ENCODE data around the gene MADD.
A peak's percentile ranks its signal among the peaks of the same experiment; 100 is the strongest.

MADD gene

DNA sequence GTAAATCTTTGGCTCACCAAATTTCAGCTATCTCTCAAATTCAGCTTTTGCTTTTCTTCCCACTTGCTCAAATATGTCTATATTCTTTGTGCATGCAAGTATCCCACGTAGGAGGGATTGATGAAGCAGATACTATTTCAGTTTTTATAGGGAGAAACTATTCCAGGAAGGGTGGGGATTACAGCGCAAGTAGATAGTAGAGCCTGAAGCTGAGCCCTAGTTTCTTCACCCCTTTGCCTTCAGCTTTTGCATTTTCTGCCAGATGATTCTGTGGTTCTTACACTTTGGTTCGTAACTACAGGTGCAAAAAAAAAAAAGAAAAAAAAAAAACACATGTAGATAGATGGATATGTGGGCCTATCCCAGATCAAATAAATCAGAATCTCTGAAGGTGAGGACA lies 18.2 kb upstream of the MADD start:
- no peak for DNase-seq (ENCODE audit: low read depth)

DNA sequence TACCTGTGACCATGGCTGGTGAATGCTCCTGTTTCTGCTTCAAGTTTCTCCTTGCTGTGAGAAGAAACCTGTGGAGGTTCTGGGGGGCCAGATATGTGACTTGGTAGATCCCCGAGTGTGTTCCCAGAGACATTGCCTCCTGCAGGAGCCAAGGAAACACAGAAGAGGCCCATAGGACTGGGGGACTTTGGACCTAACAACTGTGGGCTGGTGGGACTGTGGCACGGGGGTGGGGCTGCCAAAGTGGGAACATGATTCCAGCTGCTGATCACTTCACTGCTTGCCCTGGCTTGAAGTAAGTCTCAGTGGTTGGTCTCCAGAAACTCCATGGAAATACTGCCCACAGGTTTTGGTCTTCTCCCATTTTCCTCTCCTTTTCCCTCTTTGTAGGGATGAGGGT lies 16.3 kb upstream of the MADD start:
- no peak for DNase-seq (ENCODE audit: low read depth)

DNA sequence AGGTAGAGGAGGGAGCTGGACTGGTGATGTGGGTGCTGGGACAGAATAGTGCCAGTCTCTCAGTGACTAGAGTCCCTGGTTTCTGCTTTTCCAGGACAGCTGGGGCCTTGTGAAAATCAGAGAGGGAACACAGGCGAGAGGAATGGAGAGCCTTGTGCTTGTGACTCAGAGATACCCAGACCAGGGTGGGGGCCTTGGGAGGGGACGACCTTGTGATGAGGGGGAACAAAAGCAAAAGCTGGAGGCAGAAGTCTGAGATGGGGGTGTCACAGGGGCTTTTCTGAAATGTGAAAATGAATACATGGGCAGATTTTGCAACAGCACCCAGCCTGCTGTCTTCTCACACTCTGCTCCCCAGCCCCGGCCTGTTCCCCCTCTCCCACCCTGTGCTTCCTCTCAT lies 15.5 kb upstream of the MADD start:
- no peak for DNase-seq (ENCODE audit: low read depth)

DNA sequence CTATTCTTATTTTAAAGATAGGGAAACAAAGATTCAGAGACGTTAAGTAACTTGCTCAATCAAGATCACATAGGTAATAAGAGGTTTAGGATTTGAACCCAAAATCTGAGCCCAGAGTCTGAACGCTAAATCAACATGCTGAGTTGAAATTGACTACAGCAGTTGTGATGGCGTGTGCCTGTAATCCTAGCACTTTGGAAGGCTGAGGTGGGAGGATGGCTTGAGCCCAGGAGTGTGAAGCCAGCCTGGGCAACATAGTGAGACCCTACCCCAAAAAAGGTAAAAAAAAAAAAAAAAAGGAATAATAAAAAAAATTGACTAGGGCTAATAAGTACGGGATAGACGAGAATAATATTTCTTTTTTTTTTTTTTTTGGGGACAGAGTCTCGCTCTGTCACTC lies 13.6 kb upstream of the MADD start:
- no peak for DNase-seq (ENCODE audit: low read depth)

DNA sequence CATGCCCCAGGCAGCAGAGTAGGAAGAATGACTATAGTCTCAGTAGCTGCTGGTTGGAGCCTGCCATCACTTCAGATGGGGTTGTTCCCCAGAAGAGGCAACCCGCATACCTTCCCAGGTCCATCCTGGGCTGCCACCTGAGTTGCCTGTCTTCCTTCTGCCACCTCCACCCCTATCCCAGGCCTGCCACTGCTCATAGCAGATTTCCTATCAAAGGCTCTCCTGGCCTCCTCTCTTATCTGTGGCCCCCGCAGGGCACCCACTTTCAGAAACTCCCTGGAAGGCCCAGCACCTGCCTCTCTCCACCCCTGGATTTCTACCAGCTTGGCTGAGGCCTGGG lies 12.8 kb upstream of the MADD start:
- no peak for DNase-seq (ENCODE audit: low read depth)

DNA sequence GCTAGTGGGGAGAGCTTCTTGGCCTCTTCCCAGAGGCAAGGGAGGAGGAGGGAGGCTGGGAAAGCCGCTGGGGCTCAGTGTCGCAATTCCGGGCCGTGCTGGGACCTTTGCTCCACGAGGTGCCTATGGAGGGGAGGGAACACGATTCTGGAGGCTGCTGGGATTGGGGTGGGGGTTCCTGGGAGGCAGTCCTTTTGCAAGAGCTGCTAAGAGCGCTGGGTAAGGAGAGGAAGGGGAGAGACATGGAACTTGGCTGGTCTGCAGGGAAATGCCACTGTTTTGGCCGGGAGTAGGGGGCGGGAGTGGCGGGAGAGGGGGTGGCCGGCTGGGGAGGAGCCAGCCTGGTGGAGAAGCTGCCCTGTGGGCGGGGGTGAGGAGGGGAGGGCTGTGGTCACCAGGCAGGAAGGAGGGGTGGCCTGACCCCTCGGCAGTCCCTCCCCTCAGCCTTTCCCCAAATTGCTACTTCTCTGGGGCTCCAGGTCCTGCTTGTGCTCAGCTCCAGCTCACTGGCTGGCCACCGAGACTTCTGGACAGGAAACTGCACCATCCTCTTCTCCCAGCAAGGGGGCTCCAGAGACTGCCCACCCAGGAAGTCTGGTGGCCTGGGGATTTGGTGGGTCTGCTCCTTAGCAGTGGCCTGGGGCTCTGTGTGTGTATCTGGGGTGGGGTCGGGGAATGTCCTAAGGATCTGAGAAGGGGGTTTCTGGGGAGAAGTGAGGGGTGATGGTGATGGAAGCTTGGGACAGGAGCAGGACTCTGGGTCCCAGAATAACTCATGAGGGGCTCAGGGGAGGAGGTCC lies 12.2 kb upstream of the MADD start, which contains the start of gene NR1H3:
Gene NR1H3, plus strand, starts transcription at position 480 of the 800 bp plus-strand sequence. CDS start 1,221 bp downstream, outside the sequence.
- no peak for DNase-seq (ENCODE audit: low read depth)

DNA sequence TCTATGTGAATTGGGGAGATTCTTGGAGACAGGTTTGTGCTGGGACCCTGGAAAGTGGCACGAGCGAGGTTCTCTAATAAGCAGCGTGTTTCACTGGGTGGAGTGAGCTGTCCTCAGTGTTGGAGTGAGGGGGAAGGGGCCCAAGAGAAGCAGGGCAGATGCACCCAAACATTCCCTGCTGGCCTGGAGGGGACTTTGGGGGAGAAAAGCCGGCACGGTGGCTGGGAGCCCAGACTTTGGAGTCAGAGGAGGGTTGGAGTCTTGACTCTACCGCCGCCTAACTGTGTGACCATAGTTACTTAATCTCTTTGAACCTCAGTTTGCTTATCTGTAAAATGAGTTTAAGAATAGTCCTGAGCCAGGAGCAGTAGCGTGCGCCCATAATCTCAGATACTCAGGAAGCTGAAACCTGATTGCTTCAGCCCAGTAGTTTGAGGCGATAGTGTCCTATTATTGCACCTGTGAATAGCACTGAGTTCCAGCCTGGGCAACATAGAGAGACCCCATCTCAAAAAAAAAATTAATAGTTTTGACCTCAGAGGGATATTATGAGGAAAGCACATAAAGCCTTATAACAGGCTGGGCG lies 11.5 kb upstream of the MADD start:
- DNase-seq (ENCODE audit: low read depth), result no peak

DNA sequence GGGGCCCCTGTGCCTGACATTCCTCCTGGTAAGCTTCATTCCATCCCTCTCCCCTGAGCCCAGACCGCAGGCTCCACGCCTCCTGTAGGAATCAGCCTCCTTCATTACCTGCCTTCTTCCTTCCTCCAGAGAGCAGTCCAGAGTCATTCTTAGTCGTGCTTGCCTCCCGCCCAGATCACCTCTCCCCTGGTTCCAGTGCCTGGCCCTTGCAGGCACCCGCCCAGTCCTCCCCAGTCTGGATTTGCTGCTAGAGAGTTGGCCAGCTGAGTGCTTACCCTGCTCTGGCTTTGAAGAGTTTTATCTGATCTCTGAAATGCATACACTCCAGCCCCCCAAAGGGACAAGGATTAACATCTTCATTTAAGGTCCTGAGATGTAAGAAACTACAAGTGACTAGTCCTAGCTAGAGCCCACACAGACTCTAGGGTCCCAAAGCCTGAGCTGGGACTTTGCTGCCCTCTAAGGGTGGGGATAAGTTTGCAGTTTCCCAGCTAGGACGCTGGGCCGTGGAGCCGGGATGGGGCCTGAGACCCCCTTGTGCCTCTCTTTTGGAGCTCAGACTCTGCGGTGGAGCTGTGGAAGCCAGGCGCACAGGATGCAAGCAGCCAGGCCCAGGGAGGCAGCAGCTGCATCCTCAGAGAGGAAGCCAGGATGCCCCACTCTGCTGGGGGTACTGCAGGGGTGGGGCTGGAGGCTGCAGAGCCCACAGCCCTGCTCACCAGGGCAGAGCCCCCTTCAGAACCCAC lies 10.5 kb upstream of the MADD start:
- no peak for DNase-seq (ENCODE audit: low read depth)

DNA sequence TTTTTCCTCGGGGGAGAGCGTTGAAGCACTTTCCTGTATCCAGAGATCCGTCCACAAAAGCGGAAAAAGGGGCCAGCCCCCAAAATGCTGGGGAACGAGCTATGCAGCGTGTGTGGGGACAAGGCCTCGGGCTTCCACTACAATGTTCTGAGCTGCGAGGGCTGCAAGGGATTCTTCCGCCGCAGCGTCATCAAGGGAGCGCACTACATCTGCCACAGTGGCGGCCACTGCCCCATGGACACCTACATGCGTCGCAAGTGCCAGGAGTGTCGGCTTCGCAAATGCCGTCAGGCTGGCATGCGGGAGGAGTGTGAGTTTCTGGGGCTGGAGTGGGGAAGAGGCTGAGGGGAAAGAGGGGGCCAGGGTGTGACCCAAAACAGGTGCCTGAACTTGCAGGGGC lies 9.6 kb upstream of the MADD start:
- no peak for DNase-seq (ENCODE audit: low read depth)

DNA sequence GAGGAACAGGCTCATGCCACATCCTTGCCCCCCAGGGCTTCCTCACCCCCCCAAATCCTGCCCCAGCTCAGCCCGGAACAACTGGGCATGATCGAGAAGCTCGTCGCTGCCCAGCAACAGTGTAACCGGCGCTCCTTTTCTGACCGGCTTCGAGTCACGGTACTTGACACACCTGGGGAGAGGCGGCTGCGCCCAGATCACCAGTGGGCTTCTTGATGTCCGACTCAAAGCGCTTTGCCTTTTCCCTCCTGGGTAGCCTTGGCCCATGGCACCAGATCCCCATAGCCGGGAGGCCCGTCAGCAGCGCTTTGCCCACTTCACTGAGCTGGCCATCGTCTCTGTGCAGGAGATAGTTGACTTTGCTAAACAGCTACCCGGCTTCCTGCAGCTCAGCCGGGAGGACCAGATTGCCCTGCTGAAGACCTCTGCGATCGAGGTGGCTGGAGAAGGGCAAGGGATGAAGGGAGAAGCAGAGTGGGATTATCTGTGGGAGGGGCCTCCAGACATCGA lies 8.6 kb upstream of the MADD start:
- DNase-seq (ENCODE audit: low read depth), result no peak

DNA sequence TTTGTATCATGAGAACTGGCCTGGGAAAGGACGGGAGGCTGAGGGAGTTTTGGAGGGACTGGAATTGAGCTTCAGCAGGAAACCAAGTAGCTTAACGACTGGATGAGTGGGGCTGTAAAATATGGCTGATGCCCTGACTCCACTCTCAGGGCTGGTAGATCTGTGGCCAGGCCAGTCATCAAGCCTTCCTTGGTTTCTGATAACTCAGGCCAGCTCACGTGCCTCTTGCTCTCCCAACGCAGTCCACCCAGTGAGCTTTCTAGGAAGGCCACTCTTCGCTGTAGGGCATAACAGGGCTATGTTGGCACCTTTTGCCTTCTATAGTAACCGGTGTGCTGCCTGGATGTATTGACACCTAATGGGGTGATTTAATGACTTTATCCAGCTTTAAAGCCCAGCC lies 5.8 kb upstream of the MADD start:
- no peak for DNase-seq (ENCODE audit: low read depth)

DNA sequence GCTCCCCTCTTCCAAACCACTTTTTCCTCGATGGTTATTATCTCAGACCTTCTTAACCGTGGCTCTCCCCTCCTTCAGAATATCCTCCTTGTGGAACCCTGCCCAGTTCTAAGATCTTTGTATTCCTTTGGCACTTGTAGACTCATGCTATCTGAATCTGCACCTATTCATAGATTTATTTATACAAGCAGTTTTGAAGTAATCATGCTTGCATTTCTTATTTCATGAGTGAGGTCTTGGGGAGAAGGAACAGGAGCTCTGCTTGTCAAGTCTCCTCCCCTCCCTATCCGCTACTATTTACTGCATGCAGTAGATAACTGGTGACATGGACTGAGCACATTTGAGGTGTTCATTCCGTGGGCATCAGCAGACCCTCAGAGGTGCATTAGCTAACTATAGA lies 5.4 kb upstream of the MADD start:
- DNase-seq (ENCODE audit: low read depth), result no peak

DNA sequence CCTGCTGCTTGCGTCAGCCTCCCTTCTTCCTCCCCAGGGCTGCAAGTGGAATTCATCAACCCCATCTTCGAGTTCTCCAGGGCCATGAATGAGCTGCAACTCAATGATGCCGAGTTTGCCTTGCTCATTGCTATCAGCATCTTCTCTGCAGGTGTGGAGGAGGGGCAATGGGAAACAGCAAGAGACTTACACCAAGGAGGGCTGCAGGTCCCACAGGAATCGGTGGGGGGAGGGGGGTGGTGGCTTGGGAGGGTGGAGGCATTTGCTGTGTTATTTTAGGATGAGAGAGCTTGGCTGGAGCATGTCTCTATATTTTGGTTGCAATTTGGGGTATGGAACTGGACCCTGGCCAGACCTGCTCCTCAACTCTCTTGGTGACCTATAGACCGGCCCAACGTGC lies 2.1 kb upstream of the MADD start:
- DNase-seq (ENCODE audit: low read depth), result no peak

DNA sequence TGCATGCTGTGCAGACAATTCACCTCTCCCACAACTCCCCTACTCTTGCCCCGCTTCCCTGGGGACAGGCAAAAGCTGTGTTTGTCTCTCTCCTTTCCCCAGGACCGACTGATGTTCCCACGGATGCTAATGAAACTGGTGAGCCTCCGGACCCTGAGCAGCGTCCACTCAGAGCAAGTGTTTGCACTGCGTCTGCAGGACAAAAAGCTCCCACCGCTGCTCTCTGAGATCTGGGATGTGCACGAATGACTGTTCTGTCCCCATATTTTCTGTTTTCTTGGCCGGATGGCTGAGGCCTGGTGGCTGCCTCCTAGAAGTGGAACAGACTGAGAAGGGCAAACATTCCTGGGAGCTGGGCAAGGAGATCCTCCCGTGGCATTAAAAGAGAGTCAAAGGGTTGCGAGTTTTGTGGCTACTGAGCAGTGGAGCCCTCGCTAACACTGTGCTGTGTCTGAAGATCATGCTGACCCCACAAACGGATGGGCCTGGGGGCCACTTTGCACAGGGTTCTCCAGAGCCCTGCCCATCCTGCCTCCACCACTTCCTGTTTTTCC lies 1.4 kb upstream of the MADD start:
- no peak for DNase-seq (ENCODE audit: low read depth)

DNA sequence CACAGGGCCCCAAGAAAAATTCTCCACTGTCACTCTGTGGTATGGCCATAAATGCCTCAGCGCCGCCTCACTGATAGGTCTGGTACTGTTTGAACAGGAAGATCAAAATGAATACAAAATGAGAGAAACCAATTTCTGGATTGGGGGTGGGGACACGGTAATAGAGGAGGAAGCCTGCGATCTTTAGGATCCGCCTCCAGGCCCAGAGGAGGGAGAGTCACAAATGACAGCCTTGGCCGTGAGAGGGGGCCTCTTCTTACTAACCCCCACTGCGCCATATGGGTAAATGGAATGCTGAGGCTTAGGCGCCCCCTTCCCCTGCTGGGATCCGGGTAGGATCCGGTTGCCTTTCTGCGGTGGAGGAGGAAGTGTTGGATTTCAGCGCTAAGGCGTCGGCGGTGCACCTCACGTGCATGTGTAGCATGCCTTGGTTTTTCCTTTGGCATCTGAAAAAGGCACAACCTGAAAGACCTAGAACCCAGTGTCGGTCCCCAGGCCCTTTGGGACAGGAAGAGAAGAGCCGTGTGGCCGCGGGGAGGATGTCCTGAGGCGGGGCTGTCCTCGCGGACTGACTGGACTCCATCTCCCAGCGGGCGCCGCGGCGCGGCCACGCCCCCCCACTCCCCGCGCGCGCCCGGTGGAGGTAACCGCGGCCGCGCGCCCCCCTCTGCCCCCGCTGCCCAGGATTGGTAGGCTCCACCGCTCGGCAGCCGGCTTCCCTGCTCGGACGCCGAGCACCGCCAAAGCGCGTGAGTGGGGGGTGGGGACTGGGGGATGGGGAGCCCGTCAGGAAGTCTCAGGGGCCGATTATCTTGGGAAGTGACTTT lies 718 bp upstream of the MADD start:
- peak; percentile 71 for DNase-seq (ENCODE audit: low read depth)

DNA sequence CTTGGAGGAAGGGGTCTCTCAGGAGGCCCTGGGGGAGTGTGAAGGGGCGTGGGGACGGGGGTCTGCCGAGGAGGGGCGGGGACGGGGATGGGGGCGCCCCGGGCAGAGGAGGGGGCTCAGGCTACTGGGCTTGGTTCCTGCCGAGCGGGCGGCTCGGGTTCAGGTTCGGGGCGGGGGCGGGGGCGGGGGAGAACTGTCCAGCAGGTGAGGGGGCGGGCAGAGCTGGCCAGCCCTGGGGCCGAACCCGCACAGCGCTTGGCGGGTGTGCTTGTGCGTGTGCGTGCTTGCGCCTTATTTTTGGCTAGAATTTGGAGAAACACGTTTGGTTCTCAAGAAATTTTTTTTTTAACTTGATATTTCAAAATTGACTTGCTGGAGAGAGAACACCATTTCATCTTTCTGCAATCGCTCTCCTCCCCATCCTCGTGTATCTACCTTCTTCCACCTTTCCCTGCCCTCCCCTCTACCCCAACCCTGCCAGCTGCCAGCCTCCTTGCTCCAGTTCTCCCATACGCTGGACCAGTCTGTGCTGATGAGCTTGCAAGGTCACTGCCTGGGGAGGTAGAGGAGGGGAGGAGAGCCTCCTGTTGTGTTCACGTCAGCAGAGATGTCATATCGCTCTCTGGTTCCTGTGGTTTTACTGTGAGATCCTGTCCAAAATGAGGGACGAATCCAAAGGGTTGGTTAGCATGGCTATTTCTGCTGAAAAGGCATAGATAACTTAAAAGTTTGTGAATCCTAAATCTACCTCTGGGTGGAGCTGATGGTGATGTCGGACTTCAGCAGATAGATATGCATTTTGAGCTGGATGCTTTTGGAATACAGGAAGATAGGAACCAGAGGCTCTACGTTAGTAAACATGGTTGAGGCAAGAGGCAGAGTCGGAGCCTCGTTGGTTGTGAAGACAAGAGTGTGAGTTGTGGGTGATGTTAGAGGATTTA lies 668 bp downstream of the MADD start:
- DNase-seq (ENCODE audit: low read depth), result no peak

DNA sequence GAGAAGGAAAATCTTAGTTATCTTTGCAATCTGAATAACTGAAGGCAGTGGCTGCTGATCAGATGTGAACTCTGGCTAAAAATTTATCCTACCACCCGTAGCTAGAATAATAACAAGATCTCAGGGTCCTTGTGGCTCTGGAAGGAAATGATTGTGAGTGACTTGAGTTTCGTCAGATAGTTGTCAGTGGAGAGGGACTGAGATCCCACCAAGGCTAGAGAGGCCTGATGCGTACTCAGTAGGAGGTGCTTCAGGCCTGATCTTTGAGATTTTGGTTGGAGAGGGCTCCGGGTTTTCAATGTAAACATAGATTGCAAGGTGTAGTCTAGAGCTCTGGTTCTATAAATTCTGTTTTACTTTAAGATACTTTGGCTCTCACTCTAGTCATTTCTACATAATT lies 1.4 kb downstream of the MADD start:
- DNase-seq (ENCODE audit: low read depth), result no peak

DNA sequence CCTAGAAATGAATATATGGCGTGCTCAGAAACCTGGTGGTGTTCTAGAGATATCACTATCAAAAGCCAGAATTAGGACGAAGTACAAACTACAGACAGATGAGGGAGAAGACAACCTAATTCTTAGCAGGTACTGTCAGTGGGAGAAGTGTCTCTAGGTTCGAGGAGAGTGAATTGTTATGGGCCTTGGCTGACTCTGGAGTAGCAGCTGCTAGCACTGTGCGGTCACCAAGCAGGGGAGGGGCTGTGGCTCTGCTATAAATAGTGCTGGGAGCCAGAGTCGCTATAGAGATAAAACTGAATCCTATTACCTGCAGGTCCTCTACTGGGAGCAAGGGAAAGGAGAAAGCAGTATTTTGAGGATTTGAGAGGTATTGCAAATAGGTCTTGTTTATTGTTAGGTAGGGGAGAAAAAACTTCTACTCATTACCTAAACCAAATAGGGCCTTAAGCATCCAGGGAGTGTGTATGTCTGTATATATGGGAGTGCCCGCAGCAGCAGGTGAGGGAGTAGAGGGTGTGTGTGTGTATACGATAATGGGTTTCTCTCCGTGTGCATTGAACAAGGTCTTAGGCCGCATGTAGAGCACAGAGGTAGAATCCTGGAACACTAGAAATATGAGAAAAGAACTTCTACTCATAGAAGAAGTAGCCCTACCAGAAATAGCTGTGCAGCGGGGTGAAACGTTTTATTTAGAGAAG lies 2.2 kb downstream of the MADD start:
- DNase-seq (ENCODE audit: low read depth), result no peak

DNA sequence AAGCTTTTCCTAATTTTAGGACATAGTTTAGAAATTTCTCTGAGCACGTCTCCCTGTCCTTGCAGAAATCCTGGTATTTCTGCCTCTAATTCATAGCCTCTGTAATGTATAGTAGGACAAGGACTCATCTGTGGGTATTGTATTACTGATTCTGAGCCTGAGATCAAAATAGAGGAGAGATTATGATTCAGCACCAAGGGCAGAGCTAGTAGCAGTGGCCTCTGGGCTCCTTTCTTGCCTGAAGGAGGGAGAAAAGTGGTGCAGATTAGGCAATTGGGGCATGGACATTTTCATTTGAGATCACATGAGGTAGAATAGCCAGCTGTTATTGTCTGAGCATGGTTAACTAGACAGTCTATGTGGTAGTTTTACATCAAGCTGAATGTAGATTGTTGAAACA lies 2.8 kb downstream of the MADD start:
- DNase-seq (ENCODE audit: low read depth), result no peak
